Natural killer cell treated with Interleukin-12 subunit alpha and Interleukin-12 subunit beta and Interleukin-15 and Interleukin-18, amount 100 ng/mL, for 72 hours (primary cell): ENCODE data around the gene NDUFB7. TPM values are rescaled to one million over a fixed set of nuclear protein-coding genes. Genes with fewer than 3 reads are reported as not detected.

Source experiments
- ATAC-seq, 2 donors: fragments of 150-1000 bp; cut with Tn5 transposase in 1 of 2; sonication (Bioruptor Pico), chemical (Tn5 transposase) in 1 of 2; 2 replicates each; pipeline ENCODE4 v1.10.0; 2021
- DNase-seq: peaks from one replicate; pipeline ENCODE4 v3.0.0; 2022; ENCODE audit warnings: low spot score
- H3K27ac Mint-ChIP-seq, 2 donors: 1 replicate in 1 of 2; 2 replicates in 1 of 2; pipeline ENCODE4 v1.8.0; 2022; ENCODE audit warnings: mixed read lengths in 2 of 2, mild to moderate bottlenecking in 1 of 2, moderate library complexity in 1 of 2
- H3K27me3 Mint-ChIP-seq, 2 donors: 1 replicate in 1 of 2; 2 replicates in 1 of 2; pipeline ENCODE4 v1.8.0; 2022; ENCODE audit warnings: mixed read lengths in 2 of 2
- H3K36me3 Mint-ChIP-seq: one replicate; pipeline ENCODE4 v1.8.0; 2022; ENCODE audit warnings: mixed read lengths
- H3K4me1 Mint-ChIP-seq, 2 donors: 1 replicate in 1 of 2; 2 replicates in 1 of 2; pipeline ENCODE4 v1.8.0; 2022; ENCODE audit warnings: low read depth in 2 of 2, mixed read lengths in 2 of 2, mild to moderate bottlenecking in 1 of 2
- H3K4me3 Mint-ChIP-seq: one replicate; pipeline ENCODE4 v1.8.0; 2022; ENCODE audit warnings: mixed read lengths
- H3K9me3 Mint-ChIP-seq: 2 replicates; pipeline ENCODE4 v1.8.0; 2022; ENCODE audit warnings: mixed read lengths
- total RNA-seq, 2 donors: library from RNA; stranded (reverse); gene quantifications; one replicate each; pipeline ENCODE4 v1.2.3, GENCODE V29; 2022

Gene NDUFB7
- total RNA-seq, 2 donors from 2014 or later, result 109 to 167 TPM

- H3K27ac Mint-ChIP-seq, result no peak overlapping the region
- H3K4me3 Mint-ChIP-seq, result no peak overlapping the region
- H3K27me3 Mint-ChIP-seq, result no peaks in the 10 kb centered on the region
- no peaks in the 10 kb centered on the region for H3K9me3 Mint-ChIP-seq
- ATAC-seq, result no peak
- H3K36me3 Mint-ChIP-seq, result no peaks in the 10 kb centered on the region
- no peak for DNase-seq
- peaks cover 8 to 19% of the 10 kb centered on the region in 2 donors for H3K4me1 Mint-ChIP-seq
Observed at GRCh38 chr19:14533450-14533849, 38.4 kb downstream of the NDUFB7 start.

GRCh38 chr19:14530506-14530905 is 41.4 kb downstream of the NDUFB7 start:
- H3K4me3 Mint-ChIP-seq, result peak overlapping the region; percentile 96
- peak overlapping the region; percentile 86 for H3K27ac Mint-ChIP-seq
- ATAC-seq (no peak), DNase-seq (no peak)
- H3K9me3 Mint-ChIP-seq, result no peaks in the 10 kb centered on the region
- peaks cover 8 to 10% of the 10 kb centered on the region in 2 donors for H3K4me1 Mint-ChIP-seq
- no peaks in the 10 kb centered on the region for H3K27me3 Mint-ChIP-seq
- no peaks in the 10 kb centered on the region for H3K36me3 Mint-ChIP-seq

DNA sequence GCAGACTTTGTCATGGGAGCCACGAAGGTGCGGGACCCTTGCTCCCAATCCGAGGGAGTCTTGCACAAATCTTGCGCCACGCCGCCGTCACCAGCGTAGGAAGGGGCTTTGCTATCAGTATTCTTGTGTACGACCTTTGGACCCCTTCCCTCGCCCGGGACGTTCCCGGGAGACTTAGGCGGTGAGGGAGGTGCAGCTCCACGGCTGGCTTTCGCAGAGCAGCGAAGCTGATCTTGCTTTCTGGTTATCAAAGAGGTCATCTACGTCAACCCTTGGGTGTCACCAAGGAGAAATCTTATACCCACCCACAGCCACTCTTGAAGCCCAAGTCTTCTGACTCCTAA is 41.9 kb downstream of the NDUFB7 start:
- peak overlapping the region; percentile 96 for H3K4me3 Mint-ChIP-seq
- no peaks in the 10 kb centered on the region for H3K27me3 Mint-ChIP-seq
- peaks cover 8 to 10% of the 10 kb centered on the region in 2 donors for H3K4me1 Mint-ChIP-seq
- ATAC-seq (no peak), DNase-seq (no peak)
- H3K9me3 Mint-ChIP-seq, result no peaks in the 10 kb centered on the region
- H3K36me3 Mint-ChIP-seq, result no peaks in the 10 kb centered on the region
- H3K27ac Mint-ChIP-seq, result peak overlapping the region; percentile 86

GRCh38 chr19:14529254-14530004 is 42.4 kb downstream of the NDUFB7 start, which contains the start of gene TECR:
TECR (plus strand) TSS chr19:14529594; CDS start chr19:14529697, 103 bp downstream.
- H3K4me1 Mint-ChIP-seq, result peaks cover 8 to 10% of the 10 kb centered on the region in 2 donors
- peak; percentile 99 for ATAC-seq

GRCh38 chr19:14528419-14529253 is 43.2 kb downstream of the NDUFB7 start:
- no peaks in the 10 kb centered on the region for H3K9me3 Mint-ChIP-seq
- no peaks in the 10 kb centered on the region for H3K27me3 Mint-ChIP-seq
- H3K4me1 Mint-ChIP-seq, result peaks cover 8 to 10% of the 10 kb centered on the region in 2 donors
- DNase-seq (no peak), ATAC-seq (no peak)
- H3K27ac Mint-ChIP-seq, result peak overlapping the region; percentile 86
- H3K36me3 Mint-ChIP-seq, result no peaks in the 10 kb centered on the region
- H3K4me3 Mint-ChIP-seq, result peak overlapping the region; percentile 96

More at GRCh38 chr19:14529254-14530004, 42.4 kb downstream of the NDUFB7 start, which contains the start of gene TECR:
- H3K27me3 Mint-ChIP-seq, result no peaks in the 10 kb centered on the region
- H3K27ac Mint-ChIP-seq, result peak within 1 kb of the TSS; percentile 86
- peak within 1 kb of the TSS; percentile 96 for H3K4me3 Mint-ChIP-seq
- H3K36me3 Mint-ChIP-seq, result no peaks in the 10 kb centered on the region
- DNase-seq, result peak; percentile 100
- H3K9me3 Mint-ChIP-seq, result no peaks in the 10 kb centered on the region

GRCh38 chr19:14526423-14526822 is 45.4 kb downstream of the NDUFB7 start:
- DNase-seq (no peak), ATAC-seq (no peak)
- H3K9me3 Mint-ChIP-seq, result no peaks in the 10 kb centered on the region
- no peak overlapping the region for H3K4me3 Mint-ChIP-seq
- peaks cover 22 to 25% of the 10 kb centered on the region in 2 donors for H3K4me1 Mint-ChIP-seq
- no peaks in the 10 kb centered on the region for H3K27me3 Mint-ChIP-seq
- no peaks in the 10 kb centered on the region for H3K36me3 Mint-ChIP-seq
- no peak overlapping the region for H3K27ac Mint-ChIP-seq

DNA sequence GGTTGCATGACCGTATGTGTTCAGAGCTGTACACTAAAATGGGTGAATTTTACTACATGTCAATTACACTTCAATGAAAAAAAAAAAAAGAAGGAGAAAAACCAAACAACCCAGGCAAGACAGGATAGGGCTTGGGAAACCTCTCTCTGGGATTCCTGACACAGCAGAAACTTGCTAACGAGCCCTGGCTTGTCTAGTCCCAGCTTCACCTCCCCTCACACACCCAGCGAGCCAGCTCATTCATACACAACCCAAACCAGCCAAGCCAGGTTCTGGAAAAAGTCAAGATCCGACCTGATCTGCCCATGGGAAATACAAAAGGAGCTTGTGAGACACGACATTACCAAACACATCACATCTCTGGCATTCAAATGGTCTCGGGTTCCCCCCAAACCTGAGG is 46.1 kb downstream of the NDUFB7 start:
- no peak for DNase-seq
- H3K27ac Mint-ChIP-seq, result no peak overlapping the region
- H3K36me3 Mint-ChIP-seq, result no peaks in the 10 kb centered on the region
- peaks cover 21 to 25% of the 10 kb centered on the region in 2 donors for H3K4me1 Mint-ChIP-seq
- H3K27me3 Mint-ChIP-seq, result no peaks in the 10 kb centered on the region
- no peak overlapping the region for H3K4me3 Mint-ChIP-seq
- ATAC-seq, result no peak
- H3K9me3 Mint-ChIP-seq, result no peaks in the 10 kb centered on the region

GRCh38 chr19:14520543-14520942 is 51.3 kb downstream of the NDUFB7 start:
- H3K4me1 Mint-ChIP-seq, result peaks cover 38 to 51% of the 10 kb centered on the region in 2 donors
- no peaks in the 10 kb centered on the region for H3K9me3 Mint-ChIP-seq
- no peak for ATAC-seq
- peaks cover 11% of the 10 kb centered on the region for H3K36me3 Mint-ChIP-seq
- DNase-seq, result no peak
- no peaks in the 10 kb centered on the region for H3K27me3 Mint-ChIP-seq
- no peak overlapping the region for H3K4me3 Mint-ChIP-seq
- H3K27ac Mint-ChIP-seq, result peak overlapping the region; percentile 80 to 95

DNA sequence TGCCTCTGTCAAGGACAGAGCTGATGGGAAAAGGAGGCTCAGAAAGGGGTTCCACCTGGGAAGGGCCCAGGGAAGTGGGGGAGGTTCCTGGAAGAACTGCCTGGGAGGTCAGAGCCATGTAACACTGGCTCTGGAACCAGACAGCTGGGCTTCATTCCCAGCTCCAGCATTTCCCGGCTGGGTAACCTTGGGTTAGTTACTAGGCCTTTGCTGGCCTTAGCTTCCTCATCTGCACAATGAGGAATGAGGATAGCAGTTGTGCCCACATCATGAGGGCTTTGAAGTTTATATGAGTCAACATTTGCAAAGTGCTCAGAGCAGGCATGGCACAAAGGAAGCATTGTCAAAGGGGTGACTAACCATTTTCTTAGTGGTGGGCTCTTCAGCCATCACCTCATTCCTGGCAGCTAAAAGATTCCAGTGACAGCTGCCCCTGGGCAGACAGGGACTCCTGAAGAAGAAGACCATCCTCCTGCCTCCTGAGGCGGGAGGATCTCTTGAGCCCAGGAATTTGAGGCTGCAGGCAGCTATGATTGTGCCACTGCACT is 51.9 kb downstream of the NDUFB7 start:
- H3K27me3 Mint-ChIP-seq, result no peaks in the 10 kb centered on the region
- peaks cover 43 to 57% of the 10 kb centered on the region in 2 donors for H3K4me1 Mint-ChIP-seq

GRCh38 chr19:14519245-14519859 is 52.5 kb downstream of the NDUFB7 start:
- DNase-seq (no peak), ATAC-seq (no peak)
- peak overlapping the region; percentile 80 to 95 for H3K27ac Mint-ChIP-seq
- peaks cover 22% of the 10 kb centered on the region for H3K36me3 Mint-ChIP-seq
- H3K9me3 Mint-ChIP-seq, result no peaks in the 10 kb centered on the region
- H3K4me3 Mint-ChIP-seq, result peak overlapping the region; percentile 81
- peaks cover 49 to 63% of the 10 kb centered on the region in 2 donors for H3K4me1 Mint-ChIP-seq
- no peaks in the 10 kb centered on the region for H3K27me3 Mint-ChIP-seq

More for the DNA sequence above, 51.9 kb downstream of the NDUFB7 start:
- peaks cover 17% of the 10 kb centered on the region for H3K36me3 Mint-ChIP-seq
- DNase-seq (peak; percentile 32), ATAC-seq (no peak)
- no peaks in the 10 kb centered on the region for H3K9me3 Mint-ChIP-seq
- H3K27ac Mint-ChIP-seq, result peak overlapping the region; percentile 80 to 95
- peak overlapping the region; percentile 81 for H3K4me3 Mint-ChIP-seq

DNA sequence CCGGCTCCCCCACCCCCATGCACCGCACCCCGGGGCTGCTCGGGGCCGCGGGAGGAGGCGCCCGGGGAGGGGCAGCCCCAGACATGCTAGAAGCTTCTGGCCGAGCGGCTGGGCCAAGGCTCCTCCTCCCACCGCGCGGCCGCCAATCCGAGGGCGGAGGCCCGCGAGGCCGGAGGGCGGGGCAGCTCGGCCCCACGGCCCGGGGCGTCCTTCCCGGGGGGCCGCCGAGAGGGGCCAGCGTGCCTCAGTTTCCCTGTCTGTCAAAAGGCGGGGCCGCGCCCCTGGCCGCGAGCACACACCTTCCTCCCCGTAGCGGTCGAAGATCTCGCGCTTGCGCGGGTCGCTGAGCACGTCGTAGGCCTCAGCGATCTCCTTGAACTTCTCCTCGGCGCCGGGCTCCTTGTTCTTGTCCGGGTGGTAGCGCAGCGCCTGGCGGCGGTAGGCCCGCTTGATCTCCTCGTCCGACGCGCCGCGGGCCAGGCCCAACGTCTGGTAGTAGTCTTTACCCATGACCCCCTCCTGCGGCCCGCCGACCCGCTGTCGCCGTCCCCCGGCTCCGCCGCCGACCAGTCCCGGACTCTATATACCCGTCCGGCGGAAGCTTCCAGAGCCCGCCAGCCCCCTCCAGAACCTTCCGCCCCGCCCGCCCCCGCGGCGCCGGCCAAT is 53.9 kb downstream of the NDUFB7 start, which contains the start of gene DNAJB1:
Gene DNAJB1 (minus strand): TSS at position 558 of the 666 bp plus-strand sequence. CDS start 48 bp downstream, at position 510.
- H3K27me3 Mint-ChIP-seq, result no peaks in the 10 kb centered on the region
- H3K27ac Mint-ChIP-seq, result peak within 1 kb of the TSS; percentile 80 to 95
- ATAC-seq, result peak; percentile 79 to 84
- H3K36me3 Mint-ChIP-seq, result peaks cover 22% of the 10 kb centered on the region
- H3K9me3 Mint-ChIP-seq, result no peaks in the 10 kb centered on the region
- DNase-seq, result peak; percentile 91
- peaks cover 46 to 59% of the 10 kb centered on the region in 2 donors for H3K4me1 Mint-ChIP-seq
- H3K4me3 Mint-ChIP-seq, result peak within 1 kb of the TSS; percentile 99

DNA sequence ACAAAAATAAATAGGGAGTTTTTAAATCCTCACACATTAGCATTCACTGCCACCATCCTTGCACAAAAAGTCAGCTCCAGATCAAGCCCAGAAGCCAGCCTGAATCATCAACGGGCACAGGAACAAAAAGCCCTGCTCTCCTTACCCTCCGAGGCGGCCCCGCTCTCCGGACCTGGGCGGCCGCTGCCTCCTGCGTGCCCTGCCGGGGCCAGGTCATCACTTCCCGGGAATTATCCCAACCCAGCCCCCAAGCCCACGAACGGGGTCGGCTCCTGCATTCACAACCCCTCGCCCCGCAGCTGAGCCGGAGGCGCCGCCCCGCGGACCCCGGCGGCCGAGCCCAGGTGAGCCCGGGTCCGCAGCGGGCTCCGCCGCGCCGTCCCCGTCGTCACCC is 54.4 kb downstream of the NDUFB7 start:
- Mint-ChIP-seq H3K4me1 (peaks cover 41 to 54% of the 10 kb centered on the region in 2 donors), H3K9me3 (no peaks in the 10 kb centered on the region)
- no peak for DNase-seq

More for the DNA sequence above, 54.4 kb downstream of the NDUFB7 start:
- peak overlapping the region; percentile 99 for H3K4me3 Mint-ChIP-seq
- ATAC-seq, result no peak
- peak overlapping the region; percentile 80 to 89 for H3K27ac Mint-ChIP-seq
- peaks cover 22% of the 10 kb centered on the region for H3K36me3 Mint-ChIP-seq
- H3K27me3 Mint-ChIP-seq, result no peaks in the 10 kb centered on the region
